Loucy (cell line): ENCODE measurements around the gene NIPBL.

ENCODE experiments used
- CTCF ChIP-seq: fragments of 200-600 bp; sonication (generic); conservative IDR thresholded peaks from 2 replicates; pipeline ENCODE4 v1.5.1; 2014; ENCODE audit warnings: mild to moderate bottlenecking, antibody characterized with exemption, low read length
- EZH2phosphoT487 ChIP-seq: fragments of 200-600 bp; IDR thresholded peaks from 2 replicates; pipeline ENCODE4 v1.6.1; 2018; ENCODE audit warnings: antibody characterized with exemption, mild to moderate bottlenecking, moderate library complexity, borderline replicate concordance

GRCh38 chr5:36882250-36882649 lies 5.7 kb downstream of the NIPBL start:
- TF ChIP-seq CTCF (no peak), EZH2phosphoT487 (no peak)
